CMK (cell line): Measurements from ENCODE around the gene INKA2.

Source experiments
- DNase-seq: peaks from one replicate; pipeline ENCODE4 v3.0.0-alpha.2; 2010; ENCODE audit warnings: low read depth

The INKA2 gene

DNA sequence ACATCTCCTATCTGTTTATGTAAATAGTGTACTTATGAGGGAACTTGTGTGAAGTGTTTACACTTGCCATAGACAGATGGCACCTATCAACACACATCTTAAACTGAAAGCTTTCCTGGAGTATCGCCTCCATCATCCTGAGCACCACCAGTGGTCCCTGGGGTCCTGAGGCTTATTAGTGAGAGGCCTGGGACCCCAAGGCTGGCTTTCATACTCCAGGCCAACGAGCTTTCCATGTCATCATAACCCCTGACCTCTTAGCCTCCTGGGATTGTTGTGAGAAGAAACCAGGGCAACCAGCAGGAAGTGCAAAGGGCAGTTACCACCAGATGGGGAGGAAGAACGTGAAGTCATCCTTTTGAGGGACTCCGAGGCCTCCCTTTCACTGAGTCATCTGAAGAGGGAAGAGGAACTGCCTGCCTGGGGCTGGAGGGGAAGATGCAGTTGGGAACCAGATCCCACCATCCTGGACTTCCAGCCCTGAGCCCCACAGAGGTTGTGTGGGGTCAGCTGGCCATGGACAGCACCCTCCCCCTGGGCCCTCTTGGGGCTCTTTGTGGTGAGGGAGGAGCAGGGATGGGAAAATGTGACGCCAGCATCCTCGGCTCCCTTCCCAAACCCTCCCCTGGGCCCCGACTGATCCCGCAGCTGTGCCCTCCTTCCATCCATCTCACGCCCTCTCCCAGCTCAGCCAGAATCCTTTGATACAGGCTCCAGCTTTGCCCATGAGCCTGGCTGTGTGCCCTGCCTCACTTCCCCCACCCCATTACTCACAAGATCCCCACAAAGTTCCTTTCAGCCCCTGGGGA is 5.8 kb downstream of the INKA2 start:
- peak; percentile 63 for DNase-seq

DNA sequence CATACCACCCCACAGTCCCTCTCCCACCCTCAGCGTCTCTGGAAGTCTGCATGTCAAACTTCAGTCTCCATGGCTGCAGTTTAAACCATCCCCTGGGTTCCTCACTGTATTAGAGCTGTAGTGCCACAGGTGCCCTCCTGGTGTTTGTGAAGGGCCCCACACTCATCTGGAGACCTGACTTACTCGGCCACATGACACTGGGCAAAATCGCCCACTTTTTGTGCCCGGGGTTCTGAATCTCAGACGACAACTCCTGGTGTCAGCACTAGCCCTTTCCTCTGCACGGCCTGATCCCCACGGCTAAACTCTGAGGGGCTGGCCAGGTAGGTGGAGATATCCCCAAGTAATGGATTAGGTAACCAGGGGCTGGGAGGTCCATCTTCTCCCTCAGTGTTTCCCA is 6.5 kb downstream of the INKA2 start:
- DNase-seq: no peak

- no peak for DNase-seq
Observed at GRCh38 chr1:111731956-111732355, 7.2 kb downstream of the INKA2 start.

DNA sequence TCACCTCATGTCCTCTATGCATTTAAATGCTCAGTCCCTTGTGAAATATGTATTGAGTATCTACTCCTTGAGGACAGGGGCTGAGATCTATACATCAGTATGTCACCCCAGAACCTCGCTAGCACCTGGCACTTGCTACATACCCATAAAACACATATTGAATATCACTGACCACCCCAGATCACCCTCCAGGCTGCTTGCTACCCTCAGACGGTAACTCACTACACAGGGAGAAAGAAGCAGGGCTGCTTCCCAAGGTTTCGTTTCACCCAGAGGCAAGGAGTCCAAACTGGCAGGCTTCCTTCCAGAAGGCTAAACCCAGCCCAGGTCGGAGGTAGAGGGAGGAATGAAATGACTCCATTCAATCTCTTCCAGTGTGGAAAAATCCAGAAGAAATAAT is 8.5 kb downstream of the INKA2 start:
- DNase-seq: no peak

GRCh38 chr1:111729946-111730681 is 9.1 kb downstream of the INKA2 start:
- DNase-seq: no peak

- DNase-seq: no peak
Observed at GRCh38 chr1:111729271-111729921, 9.8 kb downstream of the INKA2 start.

DNA sequence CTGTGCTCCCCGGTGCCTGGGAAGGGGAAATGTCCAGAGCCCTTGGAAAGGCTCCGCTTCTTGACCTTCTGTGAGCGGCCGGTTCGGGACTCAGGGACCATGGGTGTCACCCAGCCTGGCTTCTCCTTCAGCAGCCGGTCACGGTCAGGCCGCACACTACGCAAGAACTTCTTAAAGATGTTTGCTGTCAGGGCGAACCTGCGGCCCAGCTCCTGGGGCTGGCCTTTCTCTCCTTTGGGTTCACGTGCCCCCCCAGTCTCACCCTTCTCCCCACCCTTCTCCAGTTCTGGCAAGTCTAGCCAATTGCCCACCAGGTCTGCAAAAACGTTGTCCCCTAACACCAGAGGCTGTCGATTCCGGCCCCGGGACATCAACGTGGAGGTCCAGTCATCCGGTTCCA is 12.1 kb downstream of the INKA2 start:
- no peak for DNase-seq

DNA sequence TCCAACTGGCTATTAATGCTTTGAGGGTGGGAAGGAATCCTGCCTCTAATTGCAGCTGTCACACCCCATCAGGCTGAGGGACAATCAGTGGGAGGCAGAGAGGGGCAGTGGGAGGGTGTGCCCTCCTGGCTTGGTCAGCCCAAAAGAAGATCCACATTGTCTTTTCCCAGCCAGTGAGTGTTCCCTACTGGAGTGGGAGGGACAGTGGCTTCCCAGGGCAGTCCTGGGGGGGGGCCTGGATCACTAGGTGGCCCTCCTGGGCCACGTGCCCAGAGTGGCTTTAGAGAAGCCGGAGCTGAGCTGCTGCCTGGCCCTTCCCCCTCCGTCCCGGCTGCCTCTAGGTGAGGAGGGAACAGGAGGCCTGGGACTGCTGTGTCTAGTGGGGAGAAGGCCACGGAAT is 14.0 kb downstream of the INKA2 start:
- DNase-seq: no peak

GRCh38 chr1:111723871-111724270 is 15.3 kb downstream of the INKA2 start:
- DNase-seq: no peak

- DNase-seq: no peak
Observed at GRCh38 chr1:111723091-111723806, 15.9 kb downstream of the INKA2 start.

GRCh38 chr1:111720977-111721786 is 18.0 kb downstream of the INKA2 start:
- no peak for DNase-seq

DNA sequence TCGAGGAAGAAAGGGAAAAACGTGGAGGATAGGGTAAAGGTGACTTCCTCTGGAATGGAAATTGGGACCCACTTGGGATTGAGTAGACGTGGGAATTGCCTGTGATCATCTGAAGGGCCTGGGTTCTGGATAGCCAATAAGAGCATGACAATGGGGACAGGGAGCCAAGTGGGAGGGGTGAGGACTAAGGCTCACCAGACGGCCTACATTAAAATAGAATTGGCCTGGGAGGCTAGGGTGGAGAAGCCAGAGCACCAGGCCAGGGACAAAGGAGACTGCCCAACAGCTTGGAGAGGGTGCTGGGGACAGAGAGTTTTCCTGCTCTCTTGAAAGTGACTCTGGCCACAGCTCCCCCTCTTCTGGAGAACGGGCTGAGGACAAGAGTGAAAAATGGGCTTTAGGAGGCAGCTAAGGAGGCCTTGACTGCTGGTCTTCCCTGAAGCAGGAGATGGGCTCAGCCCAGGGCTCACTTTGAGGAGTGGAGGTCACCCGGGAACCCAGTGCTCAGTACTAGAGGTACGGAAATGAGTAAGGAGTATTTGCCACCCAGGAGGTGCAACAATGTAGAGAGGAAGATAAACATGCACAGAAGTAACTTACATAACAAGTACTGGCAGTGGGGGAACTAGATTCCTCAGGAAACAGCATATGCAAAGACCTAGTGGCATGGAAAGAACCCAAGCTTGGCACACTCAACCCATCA is 18.8 kb downstream of the INKA2 start:
- DNase-seq: no peak

- DNase-seq: no peak
Observed at GRCh38 chr1:111719674-111720132, 19.5 kb downstream of the INKA2 start.

GRCh38 chr1:111719135-111719534 is 20.1 kb downstream of the INKA2 start:
- DNase-seq: no peak

- DNase-seq: no peak
Observed at GRCh38 chr1:111717450-111717849, 21.7 kb downstream of the INKA2 start.

- no peak for DNase-seq
Observed at GRCh38 chr1:111716333-111716732, 22.9 kb downstream of the INKA2 start.

DNA sequence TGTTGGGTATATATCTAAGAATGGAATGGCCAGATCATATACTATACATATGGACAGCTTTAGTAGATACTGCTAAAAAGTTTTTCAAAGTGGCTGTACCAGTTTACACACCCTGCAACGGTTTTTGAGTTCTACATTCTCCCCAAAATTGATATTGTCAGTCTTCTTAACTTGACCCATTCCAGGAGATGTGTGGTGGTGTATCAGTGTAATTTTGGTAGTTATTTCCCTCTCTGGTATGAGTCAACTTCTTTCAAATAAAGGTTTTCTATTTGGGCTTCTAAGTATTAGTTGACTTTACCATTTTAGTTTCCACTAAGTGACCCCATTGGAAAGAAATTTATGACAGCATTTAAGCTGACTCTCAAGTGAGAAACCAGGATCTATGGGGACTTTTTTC is 29.2 kb downstream of the INKA2 start:
- DNase-seq: no peak

- no peak for DNase-seq
Observed at GRCh38 chr1:111707906-111708305, 31.3 kb downstream of the INKA2 start.

- DNase-seq: no peak
Observed at GRCh38 chr1:111706921-111707320, 32.3 kb downstream of the INKA2 start.

GRCh38 chr1:111705841-111706240 is 33.4 kb downstream of the INKA2 start:
- DNase-seq: no peak

- DNase-seq: no peak
Observed at GRCh38 chr1:111704776-111705175, 34.4 kb downstream of the INKA2 start.
